ENCODE measurements around the gene NPC2. TPM values are rescaled to one million over a fixed set of nuclear protein-coding genes. Genes with fewer than 3 reads are reported as not detected.

NPC2 gene
- total RNA-seq, 4 donors from 2014 or later = 225 to 510 (median 340) TPM

GRCh38 chr14:74531467-74531866, 38.4 kb upstream of the NPC2 start:
- Histone ChIP-seq H3K9me3 (no peaks in the 10 kb centered on the region), H3K27me3 (no peaks in the 10 kb centered on the region), H3K36me3 (peaks cover 0 to 21% (median 0%) of the 10 kb centered on the region in 3 donors), H3K4me1 (peaks cover 0 to 24% (median 3%) of the 10 kb centered on the region in 4 donors), H3K4me3 (no peak overlapping the region), H3K27ac (peak overlapping the region in 2 of 4 donors; percentile 22 to 43)
- no peak for DNase-seq (ENCODE audit: low spot score in 2 of 2)
- peak in 1 of 5 experiments; percentile 25 for TF ChIP-seq CTCF (IDR thresholded peaks at IDR 0.05)
- TF ChIP-seq EP300 (IDR thresholded peaks at IDR 0.05) = no peak
- WGBS, 2 donors = 46 to 51% methylated on average over 5 of the region's 5 CpGs

DNA sequence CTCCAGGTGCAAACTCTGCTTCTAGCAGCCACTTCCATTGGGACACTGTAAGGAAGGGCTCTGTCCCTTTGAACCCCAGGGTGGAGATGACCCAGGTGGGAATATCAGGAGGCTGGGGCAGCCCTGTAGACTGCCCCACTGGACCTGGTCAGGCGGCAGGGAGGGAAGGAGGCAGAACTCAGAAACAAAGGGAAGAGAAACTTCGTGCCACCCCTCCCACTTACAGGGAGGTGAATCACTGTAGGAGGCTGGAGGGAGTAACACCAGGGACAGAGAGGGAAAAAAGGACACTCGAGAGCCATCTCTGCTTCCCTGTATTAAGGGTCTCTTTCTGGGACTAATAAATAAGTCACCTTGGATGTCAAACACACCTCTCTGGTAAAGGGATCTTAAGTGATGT, 37.9 kb upstream of the NPC2 start:
- no peaks in the 10 kb centered on the region for H3K27me3 ChIP-seq
- H3K9me3 ChIP-seq = no peaks in the 10 kb centered on the region
- 66 to 84% methylated on average over 3 of the region's 3 CpGs for WGBS, 2 donors
- no peak for DNase-seq (ENCODE audit: low spot score in 2 of 2)
- peaks cover 0 to 21% (median 0%) of the 10 kb centered on the region in 3 donors for H3K36me3 ChIP-seq
- TF ChIP-seq CTCF (IDR thresholded peaks at IDR 0.05) = no peak
- TF ChIP-seq EP300 (IDR thresholded peaks at IDR 0.05) = no peak
- TF ChIP-seq POLR2A (IDR thresholded peaks at IDR 0.05) = no peak
- no peak overlapping the region for H3K27ac ChIP-seq
- peaks cover 0 to 28% (median 3%) of the 10 kb centered on the region in 4 donors for H3K4me1 ChIP-seq
- no peak overlapping the region for H3K4me3 ChIP-seq

DNA sequence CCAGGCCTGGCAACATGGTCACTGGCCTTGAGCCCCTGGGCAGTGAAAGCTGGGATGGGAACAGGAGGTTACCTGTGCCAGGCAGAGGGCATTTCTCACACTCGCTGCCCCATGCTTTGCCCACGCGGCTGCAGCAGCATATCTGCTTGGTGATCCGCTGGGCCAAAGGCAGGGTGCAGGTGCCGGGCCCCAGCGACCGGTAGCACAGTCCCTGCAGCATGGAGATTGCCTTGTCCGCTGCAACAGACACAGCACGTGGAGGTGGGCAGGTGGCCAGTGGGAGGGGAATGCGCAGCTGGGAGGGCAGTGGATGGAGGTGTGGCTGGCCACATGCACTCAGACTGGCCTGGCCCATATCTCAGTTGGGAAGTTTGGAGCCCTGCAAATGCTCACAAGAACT, 35.8 kb upstream of the NPC2 start:
- H3K36me3 ChIP-seq = peaks cover 0 to 9% (median 0%) of the 10 kb centered on the region in 3 donors
- no peak overlapping the region for H3K4me3 ChIP-seq
- peaks cover 0 to 49% (median 11%) of the 10 kb centered on the region in 4 donors for H3K4me1 ChIP-seq
- TF ChIP-seq EP300 (IDR thresholded peaks at IDR 0.05) (no peak), CTCF (IDR thresholded peaks at IDR 0.05) (no peak), POLR2A (IDR thresholded peaks at IDR 0.05) (no peak)
- no peaks in the 10 kb centered on the region for H3K9me3 ChIP-seq
- peak overlapping the region in 1 of 4 donors; percentile 70 for H3K27ac ChIP-seq
- WGBS, 2 donors = 69 to 77% methylated on average over 4 to 10 of the region's 10 CpGs
- no peaks in the 10 kb centered on the region for H3K27me3 ChIP-seq
- no peak for DNase-seq (ENCODE audit: low spot score in 2 of 2)

GRCh38 chr14:74528406-74528805, 35.3 kb upstream of the NPC2 start:
- Histone ChIP-seq H3K4me3 (no peak overlapping the region), H3K27me3 (no peaks in the 10 kb centered on the region), H3K4me1 (peaks cover 0 to 49% (median 11%) of the 10 kb centered on the region in 4 donors), H3K36me3 (peaks cover 0 to 9% (median 0%) of the 10 kb centered on the region in 3 donors), H3K9me3 (no peaks in the 10 kb centered on the region), H3K27ac (peak overlapping the region in 2 of 4 donors; percentile 43 to 70)
- WGBS, 2 donors = 67 to 75% methylated on average over 14 of the region's 14 CpGs
- no peak for DNase-seq (ENCODE audit: low spot score in 2 of 2)
- no peak for TF ChIP-seq EP300 (IDR thresholded peaks at IDR 0.05)
- TF ChIP-seq POLR2A (IDR thresholded peaks at IDR 0.05) = no peak
- TF ChIP-seq CTCF (IDR thresholded peaks at IDR 0.05) = no peak

DNA sequence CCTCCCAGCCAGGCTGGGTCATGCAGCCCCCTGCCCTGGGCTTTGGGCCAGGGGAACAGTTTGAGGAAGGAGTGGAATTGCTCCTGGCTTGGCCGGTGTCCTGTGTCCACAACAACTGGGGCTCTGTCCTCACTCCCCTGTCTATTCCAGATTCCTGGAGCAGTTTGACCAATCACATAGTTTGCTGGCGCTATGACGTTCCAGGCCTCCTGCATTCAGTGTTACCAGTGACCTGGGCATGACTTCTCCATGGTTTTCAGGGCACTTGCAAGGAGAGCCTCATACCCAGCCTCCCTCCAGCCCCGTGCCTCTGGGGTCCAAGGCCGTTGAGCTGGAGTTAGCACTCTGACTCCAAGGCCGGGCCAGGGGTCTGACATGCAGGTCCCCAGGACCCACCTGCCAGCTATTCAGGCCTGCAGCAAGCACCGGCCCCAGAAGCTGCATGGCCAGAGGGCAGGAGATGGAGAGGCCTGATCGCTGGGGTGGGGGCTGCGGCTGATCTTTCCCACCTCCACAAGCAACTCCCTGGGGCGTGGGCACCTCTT, 34.7 kb upstream of the NPC2 start:
- TF ChIP-seq CTCF (IDR thresholded peaks at IDR 0.05) (no peak), EP300 (IDR thresholded peaks at IDR 0.05) (no peak), POLR2A (IDR thresholded peaks at IDR 0.05) (no peak)
- no peaks in the 10 kb centered on the region for H3K27me3 ChIP-seq
- no peak overlapping the region for H3K4me3 ChIP-seq
- H3K36me3 ChIP-seq = peaks cover 0 to 12% (median 0%) of the 10 kb centered on the region in 3 donors
- 47 to 60% methylated on average over 10 of the region's 10 CpGs for WGBS, 2 donors
- no peak for DNase-seq (ENCODE audit: low spot score in 2 of 2)
- H3K27ac ChIP-seq = peak overlapping the region in 2 of 4 donors; percentile 43 to 70
- no peaks in the 10 kb centered on the region for H3K9me3 ChIP-seq
- peaks cover 0 to 49% (median 11%) of the 10 kb centered on the region in 4 donors for H3K4me1 ChIP-seq

Measured in tibial nerve (tissue), 4 donors.